Measurements from ENCODE around the gene PARP9. TPM values are rescaled to one million over a fixed set of nuclear protein-coding genes. Genes with fewer than 3 reads are reported as not detected.

Gene PARP9
- total and polyA plus RNA-seq, 2 donors (not counting 1 experiment from before 2014, with no cell fraction given) = 19.6 to 31.2 TPM

- peaks cover 89% of the 10 kb centered on the region for H4K20me1 ChIP-seq (ENCODE audit: control insufficient read depth, insufficient read depth, low read length, poor library complexity, severe bottlenecking)
- H3K4me1 Mint-ChIP-seq = peaks cover 64% of the 10 kb centered on the region
- CTCF ChIA-PET = interaction anchor here (0.9 kb wide), 1 partner anchor 9 kb away, joined by 3 read pairs; the partner anchor contains the start of gene KPNA1
- peaks cover 0 to 2% (median 0%) of the 10 kb centered on the region in 3 donors for H3K9me3 ChIP-seq (ENCODE audit: control extremely low read depth in 1 of 3, control insufficient read depth in 2 of 3, insufficient read depth in 1 of 3, low read length in 2 of 3)
- H2AFZ ChIP-seq (ENCODE audit: insufficient read depth, low read depth, low read length, poor library complexity, severe bottlenecking) = no peak overlapping the region
- 100% methylated on average over 1 of the region's 2 CpGs for WGBS (ENCODE audit: insufficient coverage)
- no peak overlapping the region for H3K4me2 ChIP-seq (replicated peaks; ENCODE audit: low read depth, low read length, poor library complexity, severe bottlenecking)
- no peak overlapping the region for H3K27ac Mint-ChIP-seq
- peaks cover 100% of the 10 kb centered on the region for H3K79me2 ChIP-seq (ENCODE audit: control insufficient read depth, insufficient read depth, low read length)
- no peak overlapping the region for H3K27ac ChIP-seq (ENCODE audit: low read length in 2 of 2)
- H3K9ac ChIP-seq (ENCODE audit: low read length) = no peak overlapping the region
- no peaks in the 10 kb centered on the region for H3K27me3 ChIP-seq (replicated peaks in 1 of 4; ENCODE audit: control extremely low read depth in 1 of 4, control insufficient read depth in 3 of 4, insufficient read depth in 4 of 4, low read length in 3 of 4)
- POLR2A ChIA-PET = no interaction called here
- no peaks in the 10 kb centered on the region for H3K9me3 Mint-ChIP-seq (ENCODE audit: insufficient read depth)
- no peak for TF ChIP-seq EZH2 (IDR thresholded peaks at IDR 0.05; ENCODE audit: borderline replicate concordance, insufficient read depth, low read depth, low read length, poor library complexity, severe bottlenecking)
- no peak for TF ChIP-seq CTCF (IDR thresholded peaks at IDR 0.05)
- no peak overlapping the region for H3K4me3 Mint-ChIP-seq
- H3K4me1 ChIP-seq (ENCODE audit: control insufficient read depth in 2 of 2, insufficient read depth in 2 of 2, low read length in 2 of 2) = peaks cover 0 to 3% of the 10 kb centered on the region in 2 donors
- ATAC-seq (ENCODE audit: low read depth) (no peak), DNase-seq (no peak)
- intact Hi-C loops (cut with micrococcal nuclease) = no loop called here
- peaks cover 3 to 4% of the 10 kb centered on the region in 2 experiments for H3K36me3 ChIP-seq (replicated peaks in 1 of 2; ENCODE audit: control extremely low read depth in 1 of 2, control insufficient read depth in 1 of 2, extremely low read depth in 1 of 2, insufficient read depth in 2 of 2, low read length in 1 of 2)
- no peaks in the 10 kb centered on the region for H3K27me3 Mint-ChIP-seq
- no peak overlapping the region for H3K4me3 ChIP-seq (ENCODE audit: control extremely low read depth in 1 of 5, extremely low read depth in 1 of 5, insufficient read depth in 1 of 5, low read depth in 2 of 5, low read length in 4 of 5)
Measured at GRCh38 chr3:122505676-122506075, 58.4 kb downstream of the PARP9 start.

GRCh38 chr3:122502941-122503340 lies 61.2 kb downstream of the PARP9 start:
- ATAC-seq (ENCODE audit: low read depth) (no peak), DNase-seq (no peak)
- intact Hi-C loops (cut with micrococcal nuclease) = no loop called here
- WGBS (ENCODE audit: insufficient coverage) = no CpG with 5 or more reads among the region's 2 CpGs
- Histone ChIP-seq H3K4me2 (replicated peaks; ENCODE audit: low read depth, low read length, poor library complexity, severe bottlenecking) (no peak overlapping the region), H3K27ac (ENCODE audit: low read length in 2 of 2) (no peak overlapping the region), H3K4me1 (ENCODE audit: control insufficient read depth in 2 of 2, insufficient read depth in 2 of 2, low read length in 2 of 2) (peaks cover 0 to 3% of the 10 kb centered on the region in 2 donors), H3K36me3 (replicated peaks in 1 of 2; ENCODE audit: control extremely low read depth in 1 of 2, control insufficient read depth in 1 of 2, extremely low read depth in 1 of 2, insufficient read depth in 2 of 2, low read length in 1 of 2) (peaks cover 0 to 4% of the 10 kb centered on the region in 2 experiments), H3K27me3 (replicated peaks in 1 of 4; ENCODE audit: control extremely low read depth in 1 of 4, control insufficient read depth in 3 of 4, insufficient read depth in 4 of 4, low read length in 3 of 4) (no peaks in the 10 kb centered on the region), H2AFZ (ENCODE audit: insufficient read depth, low read depth, low read length, poor library complexity, severe bottlenecking) (no peak overlapping the region), H3K4me3 (ENCODE audit: control extremely low read depth in 1 of 5, extremely low read depth in 1 of 5, insufficient read depth in 1 of 5, low read depth in 2 of 5, low read length in 4 of 5) (no peak overlapping the region), H4K20me1 (ENCODE audit: control insufficient read depth, insufficient read depth, low read length, poor library complexity, severe bottlenecking) (peaks cover 88% of the 10 kb centered on the region), H3K79me2 (ENCODE audit: control insufficient read depth, insufficient read depth, low read length) (peaks cover 91% of the 10 kb centered on the region), H3K9ac (ENCODE audit: low read length) (no peak overlapping the region), H3K9me3 (ENCODE audit: control extremely low read depth in 1 of 3, control insufficient read depth in 2 of 3, insufficient read depth in 1 of 3, low read length in 2 of 3) (peaks cover 0 to 2% (median 0%) of the 10 kb centered on the region in 3 donors)
- TF ChIP-seq CTCF (IDR thresholded peaks at IDR 0.05) (no peak), EZH2 (IDR thresholded peaks at IDR 0.05; ENCODE audit: borderline replicate concordance, insufficient read depth, low read depth, low read length, poor library complexity, severe bottlenecking) (no peak)
- POLR2A ChIA-PET = no interaction called here
- no peak overlapping the region for H3K4me3 Mint-ChIP-seq
- H3K4me1 Mint-ChIP-seq = peaks cover 55% of the 10 kb centered on the region
- no peaks in the 10 kb centered on the region for H3K27me3 Mint-ChIP-seq
- H3K27ac Mint-ChIP-seq = no peak overlapping the region
- H3K9me3 Mint-ChIP-seq (ENCODE audit: insufficient read depth) = no peaks in the 10 kb centered on the region
- CTCF ChIA-PET = no interaction called here

All from B cell (primary cell).